HG03378 (cell line): ENCODE data around the gene CDC20.
A peak's percentile ranks its signal among the peaks of the same experiment; 100 is the strongest.
"Not testable (repeated sequence)": the region's sequence is repeated elsewhere in the genome, so short reads cannot be mapped to it uniquely, and the experiment has no call there.

Source experiments
- ATAC-seq: cut with Tn5 transposase; IDR thresholded peaks from one replicate; pipeline ENCODE4 v1.9.1; 2021; ENCODE audit warnings: mild to moderate bottlenecking, moderate library complexity; ENCODE audit not compliant: unreplicated experiment

Gene CDC20

DNA sequence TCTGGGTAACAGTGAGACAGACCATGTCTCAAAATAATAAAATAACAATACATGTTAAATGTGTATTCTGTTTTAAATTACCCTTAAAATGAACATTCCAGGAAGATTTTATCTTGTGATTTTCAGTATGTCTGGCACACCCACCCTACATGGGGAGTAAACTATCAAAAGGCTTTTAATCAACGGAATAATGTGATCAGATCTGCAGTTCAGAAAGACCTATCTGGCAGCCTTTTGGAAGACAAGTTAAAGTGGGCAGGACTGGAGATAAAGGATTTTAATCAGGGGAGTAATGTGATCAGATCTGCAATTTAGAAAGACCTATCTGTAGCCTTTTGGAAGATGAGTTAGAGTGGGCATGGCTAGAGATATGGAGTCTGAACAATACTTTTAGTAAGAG is 20.7 kb downstream of the CDC20 start:
- no peak for ATAC-seq

DNA sequence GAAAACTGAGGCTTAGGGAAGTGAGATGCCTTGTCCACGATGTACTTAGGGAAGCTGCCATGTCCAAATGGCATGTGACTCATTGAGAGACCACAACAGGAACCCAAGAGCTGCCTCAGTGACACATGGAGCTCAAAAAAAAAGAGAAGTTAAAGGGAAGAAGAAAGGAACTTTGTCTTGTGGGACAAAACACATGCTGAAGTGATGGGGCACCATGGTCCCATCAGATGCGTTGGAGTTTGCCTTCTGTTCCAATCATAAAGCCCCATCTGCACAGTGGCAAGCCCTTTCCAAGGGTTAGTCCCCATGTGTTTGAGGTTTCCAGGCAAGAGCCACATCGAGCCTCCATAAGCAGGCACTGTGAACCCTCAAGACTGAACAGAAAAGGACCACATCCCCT is 22.8 kb downstream of the CDC20 start:
- ATAC-seq: no peak

DNA sequence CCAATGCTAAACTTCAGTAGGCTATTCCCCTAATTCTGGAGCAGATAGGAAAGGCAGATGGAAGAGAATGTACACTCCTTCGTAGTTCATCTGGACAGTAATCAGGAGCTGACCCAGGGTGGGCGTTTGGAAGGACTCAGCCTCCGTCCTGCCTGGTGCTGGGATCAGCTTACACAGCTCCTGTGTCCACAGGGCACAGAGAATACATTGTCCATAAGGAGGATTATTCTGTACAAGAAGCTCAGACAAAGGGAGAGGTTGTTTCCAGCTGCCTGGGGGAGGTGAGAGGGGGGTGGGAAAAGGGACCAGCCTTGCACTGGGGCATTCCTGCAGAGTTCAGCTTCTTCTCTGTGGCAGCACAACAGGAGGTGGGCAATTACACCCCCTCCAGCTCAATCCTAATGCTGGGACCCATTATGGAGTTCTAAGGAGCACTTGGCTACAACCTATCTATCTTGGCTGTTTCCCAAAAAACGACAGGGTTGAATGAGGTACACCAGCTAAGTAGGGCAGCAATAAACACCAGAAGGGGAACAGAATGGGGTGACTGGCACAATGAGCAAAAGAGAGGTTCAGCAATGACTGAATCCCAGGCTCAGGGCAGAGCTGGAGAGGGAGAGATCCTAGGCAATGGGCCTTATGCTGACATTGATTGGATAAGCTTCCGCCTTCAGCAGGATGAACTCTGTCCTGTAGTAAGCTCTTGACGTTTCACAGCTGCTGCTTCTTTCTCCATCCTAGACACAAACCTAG is 23.4 kb downstream of the CDC20 start:
- ATAC-seq: no peak

DNA sequence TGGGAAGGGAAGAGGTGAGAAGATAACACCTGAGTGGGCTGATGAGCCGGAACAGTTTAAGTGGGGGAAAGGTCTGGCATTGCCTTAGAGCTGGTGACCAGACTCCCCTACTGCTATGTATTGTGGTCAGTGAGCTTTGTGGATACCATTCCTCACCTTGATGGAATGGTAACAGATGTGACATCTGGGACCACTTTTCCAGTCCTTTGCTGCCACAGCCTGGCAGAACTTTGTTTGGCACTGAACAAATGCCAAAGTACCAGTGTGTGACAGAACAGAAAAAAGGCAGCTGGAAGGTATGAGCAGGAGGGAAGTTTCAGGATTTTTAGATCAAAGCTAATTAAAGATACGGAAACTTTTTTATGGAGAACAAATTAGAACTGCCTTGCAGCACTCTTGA is 24.7 kb downstream of the CDC20 start:
- ATAC-seq: no peak

DNA sequence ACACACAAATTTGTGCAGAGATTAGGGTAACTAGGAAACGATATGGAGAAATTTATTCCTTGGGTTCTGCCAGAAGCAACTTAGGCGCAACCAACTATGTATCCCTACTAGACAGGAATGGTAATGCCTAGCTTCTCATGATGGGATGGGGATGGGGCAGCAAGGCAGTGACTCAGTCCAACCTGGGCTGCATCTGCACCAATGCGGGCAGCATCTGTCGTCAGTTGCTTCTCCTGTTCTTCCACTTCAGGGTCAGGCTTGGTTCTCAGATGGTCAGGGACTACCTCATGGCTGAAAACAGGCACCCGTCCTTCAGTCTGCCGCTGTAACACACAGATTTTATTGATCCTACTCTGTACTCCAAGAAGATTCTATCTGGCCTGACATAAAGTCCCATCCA is 27.9 kb downstream of the CDC20 start:
- no peak for ATAC-seq

DNA sequence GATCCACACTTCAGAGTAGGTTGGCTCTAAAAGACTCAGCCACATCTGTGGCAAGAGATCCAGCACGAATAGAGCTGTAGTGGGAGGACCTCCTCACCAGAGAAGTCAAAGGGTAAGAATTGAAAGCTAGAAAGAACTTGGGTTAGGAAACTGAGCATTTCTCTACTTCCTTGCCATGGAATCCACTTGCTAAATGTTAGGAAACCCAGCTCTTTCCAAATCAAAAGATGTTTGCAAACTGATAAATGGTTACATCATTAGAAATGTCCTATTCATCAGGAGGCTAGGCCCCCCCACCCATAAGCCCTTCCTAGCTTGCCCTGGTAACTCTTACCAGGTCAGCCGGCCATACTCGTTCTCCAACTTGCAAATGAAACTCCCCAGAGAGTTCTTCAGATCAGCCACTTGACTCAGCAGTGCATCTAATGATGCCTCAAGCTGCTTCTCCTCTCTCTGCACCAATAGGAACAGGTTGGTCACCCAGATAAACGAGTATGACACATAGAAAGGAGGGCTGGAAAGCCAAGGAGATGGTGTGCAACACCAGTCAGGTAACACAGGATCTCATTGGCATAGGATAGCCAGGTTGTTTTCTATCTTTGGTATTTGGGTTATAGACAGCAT is 29.3 kb downstream of the CDC20 start:
- ATAC-seq: no peak

DNA sequence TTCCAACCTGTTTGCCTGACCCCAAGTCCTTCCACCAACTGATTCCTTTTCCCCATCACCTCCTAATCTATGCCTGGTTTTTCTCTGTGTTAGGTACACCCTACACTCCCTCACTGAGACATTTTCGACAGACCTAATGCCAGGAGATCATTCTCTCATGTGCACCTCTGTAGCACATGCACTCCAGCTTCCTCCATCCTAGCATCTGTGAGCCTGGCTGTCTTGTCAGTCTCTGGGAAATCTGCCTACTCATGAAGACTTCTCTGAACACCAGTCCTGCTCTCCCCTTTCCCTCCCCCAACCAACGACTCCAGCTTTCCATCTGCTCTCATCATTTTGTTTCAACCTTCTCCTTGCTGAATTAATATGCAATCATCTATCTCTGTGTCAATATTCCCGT is 29.8 kb downstream of the CDC20 start:
- ATAC-seq: no peak

DNA sequence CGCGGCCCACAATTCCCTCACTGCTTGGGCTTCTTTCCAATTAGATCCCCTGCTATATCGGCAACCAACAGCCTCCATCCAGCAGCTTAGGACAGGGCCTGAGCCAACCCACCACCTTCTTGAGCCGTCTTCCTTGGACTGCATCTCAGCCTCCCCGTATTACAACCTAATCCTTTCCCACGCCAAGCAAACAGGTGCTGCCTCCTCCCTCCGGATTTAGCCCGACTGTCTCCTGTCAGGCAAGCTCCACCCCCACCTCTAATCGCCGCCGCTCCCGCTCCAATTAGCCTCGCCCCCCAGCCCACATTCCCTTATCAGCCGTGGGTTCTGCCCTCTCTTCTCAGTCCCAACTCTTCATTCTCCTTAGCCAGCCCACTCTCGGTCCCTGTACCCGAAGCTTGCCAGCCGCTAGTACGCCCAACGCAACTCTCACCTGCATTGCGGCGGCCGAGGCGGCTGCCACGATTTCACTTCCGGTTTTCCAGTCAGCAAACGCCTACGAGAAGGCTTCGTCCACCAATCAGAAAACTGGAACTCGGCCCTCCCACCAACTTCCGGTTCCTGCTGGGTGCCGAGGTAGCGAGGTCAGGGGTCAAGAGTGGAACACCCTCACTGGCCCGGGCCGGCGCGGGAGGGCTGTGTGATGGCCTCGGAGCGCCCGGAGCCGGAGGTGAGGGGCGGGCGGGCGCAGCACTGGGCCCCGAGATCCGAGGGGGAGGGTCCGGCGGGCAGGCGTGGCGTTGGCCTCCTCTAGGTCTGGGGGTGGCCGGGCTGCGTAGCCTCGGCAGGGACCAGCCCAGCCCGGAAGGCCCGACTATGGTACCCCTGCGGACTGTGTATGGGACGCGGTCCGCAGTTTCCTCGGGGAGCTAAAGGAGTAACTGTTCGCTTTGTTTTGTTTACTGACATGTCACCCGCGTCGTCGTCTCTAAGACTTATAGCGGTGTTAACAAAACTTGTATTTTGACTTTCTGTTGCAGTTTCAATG is 30.8 kb downstream of the CDC20 start, which contains the start of the genes MED8 and SZT2:
TSS of gene MED8 (minus strand) at position 475 of the 988 bp plus-strand sequence. CDS start at position 439, 36 bp downstream.
TSS of gene SZT2 (plus strand) at position 574 of the 988 bp plus-strand sequence. CDS start at position 644, 70 bp downstream.
- peak; percentile 73 for ATAC-seq

DNA sequence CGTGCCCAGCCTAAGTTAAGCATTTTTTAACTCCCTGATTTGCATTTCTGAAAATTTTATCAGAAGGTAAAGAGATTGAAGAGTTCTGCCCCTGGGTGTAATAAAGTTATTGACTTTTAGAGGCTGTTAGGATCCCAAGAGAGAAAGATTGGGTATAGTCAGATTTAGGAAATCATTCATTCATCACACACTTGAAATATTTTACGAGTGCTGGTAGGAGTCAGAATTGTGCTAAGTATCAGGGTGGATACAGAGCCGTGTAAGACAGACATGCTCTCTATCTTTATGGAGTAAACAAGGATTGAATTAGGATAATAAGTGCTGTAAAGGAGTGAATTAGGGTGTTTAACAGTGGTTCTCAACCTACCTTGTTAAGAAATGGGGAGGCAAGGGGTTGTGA is 33.9 kb downstream of the CDC20 start:
- no peak for ATAC-seq

DNA sequence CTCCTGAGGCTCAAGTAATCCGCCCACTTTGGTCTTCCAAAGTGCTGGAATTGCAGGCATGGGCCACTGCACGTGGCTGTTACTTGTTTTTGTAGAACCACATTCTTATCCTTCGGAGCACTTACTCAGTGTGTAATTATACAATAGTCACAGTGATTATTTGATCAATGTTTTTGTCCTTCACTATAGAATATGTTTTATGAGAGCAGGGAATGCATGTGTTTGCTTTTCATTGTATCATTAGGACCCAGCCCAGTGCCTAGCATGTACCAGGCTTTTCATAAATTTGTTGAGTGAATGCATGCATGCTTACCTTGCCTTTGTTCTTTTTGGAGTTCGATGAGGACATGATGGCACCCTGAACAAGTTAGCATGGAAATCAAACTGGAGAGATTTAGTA is 36.7 kb downstream of the CDC20 start:
- ATAC-seq: no peak

DNA sequence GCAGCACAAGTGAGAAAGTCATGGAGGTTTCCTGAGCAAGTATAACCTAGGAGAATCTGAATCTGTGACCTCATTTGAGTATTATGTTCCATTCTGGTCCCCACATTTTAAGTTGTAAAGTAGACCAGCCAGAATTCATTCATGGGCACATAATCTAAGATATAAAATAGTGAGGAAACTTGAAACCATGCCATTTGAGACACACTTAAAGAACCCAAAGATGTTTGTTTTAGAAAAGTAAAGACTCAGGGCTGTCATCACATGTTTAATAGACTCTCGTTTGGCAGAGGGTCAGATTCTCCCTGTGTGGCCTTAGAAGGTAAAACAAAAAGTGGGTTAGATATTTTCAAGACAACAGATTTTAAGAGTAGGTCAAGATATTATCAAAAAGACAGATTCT is 37.3 kb downstream of the CDC20 start:
- no peak for ATAC-seq

DNA sequence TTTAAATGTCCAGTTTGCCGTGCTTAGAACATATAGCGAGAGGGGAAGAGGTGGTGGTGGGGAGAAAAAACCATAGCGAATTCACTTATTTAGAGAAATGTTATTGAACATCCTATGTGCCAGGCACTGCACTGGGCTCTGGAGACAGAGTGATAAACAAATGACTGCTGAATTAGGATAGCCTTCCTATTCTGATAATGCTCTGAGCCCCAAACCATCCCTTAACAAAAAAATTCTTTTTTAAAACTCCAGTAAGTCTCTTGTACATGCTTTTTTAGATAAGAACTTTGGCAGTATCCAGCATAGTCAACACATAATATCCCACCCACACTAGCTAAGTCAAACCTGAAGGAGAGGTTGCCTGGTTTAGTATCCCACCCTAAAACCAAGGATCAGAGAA is 39.4 kb downstream of the CDC20 start:
- no peak for ATAC-seq

DNA sequence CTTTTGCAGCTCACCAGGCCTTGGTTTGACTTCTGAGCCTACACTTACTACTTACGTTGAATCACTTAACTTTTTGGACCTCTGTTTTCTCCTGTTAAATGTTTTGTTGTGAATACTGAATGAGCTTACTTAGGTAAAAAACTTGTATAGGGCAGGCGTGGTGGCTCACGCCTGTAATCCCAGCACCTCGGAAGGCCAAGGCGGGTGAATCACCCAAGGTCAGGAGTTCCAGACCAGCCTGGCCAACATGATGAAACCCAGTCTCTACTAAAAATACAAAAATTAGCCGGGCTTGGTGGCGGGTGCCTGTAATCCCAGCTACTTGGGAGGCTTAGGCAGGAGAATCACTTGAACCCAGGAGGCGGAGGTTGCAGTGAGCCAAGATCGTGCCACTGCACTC is 41.7 kb downstream of the CDC20 start:
- not testable (repeated sequence) for ATAC-seq

DNA sequence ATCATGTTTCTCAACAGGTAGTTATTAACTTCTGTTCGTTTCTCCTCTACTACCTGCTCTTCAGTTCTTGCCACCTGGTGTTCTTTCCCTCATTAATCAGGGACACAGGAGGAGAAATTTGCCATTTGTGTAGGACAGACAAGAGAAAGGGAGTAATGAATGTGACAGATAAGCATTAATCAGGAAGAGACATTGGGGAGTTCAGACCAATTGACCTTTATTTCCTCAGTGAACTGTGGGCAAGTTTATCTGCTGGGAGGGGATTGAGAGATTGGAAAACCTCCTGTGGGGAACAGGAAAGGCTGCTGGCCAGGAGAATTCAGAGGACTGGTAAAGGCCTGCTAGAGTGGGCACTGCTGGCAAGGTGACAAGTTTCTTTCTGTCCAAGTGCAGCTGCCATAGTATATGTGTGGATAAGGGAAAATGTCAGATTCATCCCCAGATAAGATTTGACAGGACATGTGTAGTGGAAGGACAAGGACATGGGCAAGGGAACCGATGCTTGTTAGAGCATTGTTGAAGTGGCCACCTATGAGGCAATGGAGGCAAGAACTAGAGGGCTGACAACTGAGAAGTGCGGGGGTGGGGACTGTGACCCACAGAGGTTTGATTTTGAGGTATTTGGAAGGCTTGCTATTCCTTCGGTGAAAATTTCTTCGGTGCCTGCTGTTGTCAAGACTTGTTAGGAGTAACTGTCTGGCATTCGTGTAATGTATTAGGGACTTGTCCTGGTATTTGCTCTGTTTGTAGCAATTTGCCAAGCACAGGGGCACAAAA is 43.5 kb downstream of the CDC20 start:
- no peak for ATAC-seq

DNA sequence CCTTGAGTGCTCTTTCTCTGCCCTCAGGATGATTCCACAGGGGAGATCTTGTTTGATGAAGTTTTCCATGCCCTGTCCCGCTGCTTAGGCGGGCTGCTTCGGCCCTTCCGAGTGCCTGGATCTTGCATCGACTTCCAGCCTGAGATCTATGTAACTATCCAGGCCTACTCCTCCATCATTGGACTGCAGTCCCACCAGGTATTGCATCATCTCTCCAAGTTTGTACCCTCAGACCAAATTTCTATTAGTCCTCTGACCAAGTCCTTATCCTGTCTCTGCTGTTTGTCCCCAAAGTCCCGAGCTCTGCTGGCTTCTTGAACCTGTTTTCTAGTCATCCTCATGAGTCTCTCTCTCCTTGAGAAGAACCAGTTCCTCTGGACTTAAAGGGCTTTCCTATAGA is 45.6 kb downstream of the CDC20 start:
- ATAC-seq: no peak

DNA sequence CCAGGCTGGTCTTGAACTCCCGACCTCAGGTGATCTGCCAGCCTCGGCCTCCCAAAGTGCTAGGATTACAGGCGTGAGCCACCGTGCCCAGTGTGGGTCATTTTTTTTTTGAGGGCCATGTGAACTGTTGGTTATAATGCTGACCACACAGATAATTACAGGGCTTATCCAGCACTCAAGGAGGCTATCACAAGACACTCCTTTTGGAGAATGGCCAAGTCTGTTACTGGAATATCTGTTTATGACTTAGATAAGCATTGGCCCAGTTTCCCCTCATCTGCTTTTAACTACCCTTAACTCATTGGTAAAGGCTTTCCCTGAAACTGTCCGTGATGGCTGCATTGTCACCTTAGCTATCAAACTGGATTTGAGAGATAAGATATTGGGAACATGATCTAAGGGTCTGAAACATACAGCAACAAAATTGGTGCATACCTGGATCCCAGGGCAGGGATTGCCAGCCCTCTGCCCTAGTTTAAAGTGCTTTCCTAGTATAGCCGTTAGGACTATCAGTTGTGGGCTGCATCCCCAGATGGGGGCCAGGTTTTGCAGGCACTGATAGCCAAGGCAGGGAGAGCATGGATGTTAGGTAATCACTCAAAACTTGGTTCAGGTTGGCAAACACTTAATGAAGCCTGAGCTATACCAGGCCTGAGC is 46.6 kb downstream of the CDC20 start:
- no peak for ATAC-seq

DNA sequence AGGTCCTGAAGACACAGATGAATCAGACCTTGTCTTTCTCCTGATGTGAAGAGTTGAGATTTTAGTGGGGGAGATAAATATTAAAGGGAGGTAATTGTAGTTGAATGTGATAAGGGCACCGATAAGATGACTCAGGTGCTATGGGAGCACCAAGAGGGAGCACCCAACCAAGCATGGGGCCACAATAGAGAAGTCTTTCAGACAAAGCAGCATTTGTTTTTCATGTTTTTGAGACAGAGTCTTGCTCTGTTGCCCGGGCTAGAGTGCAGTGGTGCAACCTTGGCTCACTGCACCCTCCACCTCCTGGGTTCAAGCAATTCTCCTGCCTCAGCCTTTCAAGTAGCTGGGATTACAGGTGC is 47.1 kb downstream of the CDC20 start:
- ATAC-seq: no peak

DNA sequence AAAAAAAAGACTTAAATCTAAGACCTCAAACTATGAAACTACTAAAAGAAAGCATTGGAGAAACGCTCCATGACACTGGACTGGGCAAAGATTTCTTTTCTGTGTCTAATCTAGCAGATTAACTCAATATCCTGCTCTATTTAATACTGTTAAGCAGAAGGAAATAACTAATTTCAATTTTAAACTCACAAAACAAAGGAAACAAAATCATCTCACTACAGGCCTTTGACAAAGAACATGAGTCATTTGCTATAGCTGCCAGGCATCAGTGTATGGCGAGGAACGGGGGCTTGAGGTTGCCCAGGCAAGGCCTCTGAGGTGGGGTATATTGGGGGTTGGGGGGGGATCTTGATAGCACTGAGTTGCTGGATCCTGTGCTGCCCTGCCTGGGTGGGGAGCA is 51.8 kb downstream of the CDC20 start:
- no peak for ATAC-seq
